Measurements from ENCODE around the gene NUDT6. TPM values are rescaled to one million over a fixed set of nuclear protein-coding genes. Genes with fewer than 3 reads are reported as not detected.

NUDT6 gene
- polyA plus RNA-seq, 1 of the 3 experiments (the other 2 are of a cell fraction), result 10.1 TPM

GRCh38 chr4:122857160-122857559 lies 65.2 kb downstream of the NUDT6 start:
- Histone ChIP-seq H3K27me3 (ENCODE audit: insufficient read depth) (no peaks in the 10 kb centered on the region), H3K79me2 (ENCODE audit: insufficient read depth) (peaks cover 100% of the 10 kb centered on the region), H3K36me3 (replicated peaks in 1 of 2; ENCODE audit: control insufficient read depth in 1 of 2, insufficient read depth in 2 of 2, low read length in 1 of 2) (peaks cover 7 to 21% of the 10 kb centered on the region in 2 experiments), H4K20me1 (ENCODE audit: insufficient read depth) (peaks cover 70% of the 10 kb centered on the region), H3K9ac (no peak overlapping the region), H3K9me3 (no peaks in the 10 kb centered on the region), H3F3A (replicated peaks; ENCODE audit: insufficient read depth) (peaks cover 22% of the 10 kb centered on the region), H2AFZ (ENCODE audit: low read depth) (no peak overlapping the region), H3K4me3 (ENCODE audit: low read depth in 2 of 2, low read length in 1 of 2) (no peak overlapping the region), H3K4me2 (no peak overlapping the region; the same call in 1 of the 2 replicates), H3K9me2 (no peaks in the 10 kb centered on the region), H3K27ac (ENCODE audit: low read depth in 2 of 2, low read length in 1 of 2) (peak overlapping the region in 1 of 2 experiments; percentile 9; a peak in 1 of 4 replicates), H3K4me1 (ENCODE audit: control insufficient read depth in 1 of 2, insufficient read depth in 2 of 2, low read depth in 1 of 2, low read length in 1 of 2) (peaks cover 4 to 10% of the 10 kb centered on the region in 2 experiments; a peak in 3 of 4 replicates)
- TF ChIP-seq IRF3 (IDR thresholded peaks at IDR 0.05; ENCODE audit: low read depth, low read length) (no peak), SIN3A (IDR thresholded peaks at IDR 0.05; ENCODE audit: borderline replicate concordance, low read depth, low read length) (no peak), EP300 (IDR thresholded peaks at IDR 0.05; ENCODE audit: borderline replicate concordance in 1 of 2, low read depth in 1 of 2, low read length in 1 of 2) (no peak), EZH2phosphoT487 (IDR thresholded peaks at IDR 0.05; ENCODE audit: borderline replicate concordance, low read depth) (no peak), SMC3 (IDR thresholded peaks at IDR 0.05; ENCODE audit: low read depth, low read length) (no peak), POLR2AphosphoS5 (IDR thresholded peaks at IDR 0.05; ENCODE audit: low read depth, low read length) (no peak), TAF1 (IDR thresholded peaks at IDR 0.05; ENCODE audit: borderline replicate concordance, low read depth, low read length) (no peak), YY1 (IDR thresholded peaks at IDR 0.05; ENCODE audit: low read depth) (no peak), RCOR1 (IDR thresholded peaks at IDR 0.05; ENCODE audit: low read length) (no peak), RFX5 (IDR thresholded peaks at IDR 0.05; ENCODE audit: low read length) (no peak), ZBTB33 (IDR thresholded peaks at IDR 0.05; ENCODE audit: borderline replicate concordance, low read depth) (no peak), MAX (IDR thresholded peaks at IDR 0.05; ENCODE audit: low read depth) (no peak)
- POLR2A ChIA-PET, result no interaction called here
- no peak for DNase-seq
- WGBS (ENCODE audit: low lambda C conversion rate), result 100% methylated on average over 2 of the region's 2 CpGs
- CTCF ChIA-PET, result interaction anchor here (1.2 to 1.4 kb wide), 2 partner anchors 57 to 99 kb away, joined by 3 read pairs; no protein-coding TSS in a partner anchor

GRCh38 chr4:122855353-122855890 lies 67.0 kb downstream of the NUDT6 start:
- H3K27ac ChIP-seq (ENCODE audit: low read depth in 2 of 2, low read length in 1 of 2), result no peak overlapping the region
- TF ChIP-seq JUND (IDR thresholded peaks at IDR 0.05), result no peak
- no peak for TF ChIP-seq RFX5 (IDR thresholded peaks at IDR 0.05; ENCODE audit: low read length)
- TF ChIP-seq POLR2AphosphoS5 (IDR thresholded peaks at IDR 0.05; ENCODE audit: low read depth, low read length), result no peak
- TF ChIP-seq SMC3 (IDR thresholded peaks at IDR 0.05; ENCODE audit: low read depth, low read length), result no peak
- TF ChIP-seq ZBTB33 (IDR thresholded peaks at IDR 0.05; ENCODE audit: borderline replicate concordance, low read depth), result no peak
- TF ChIP-seq NRF1 (IDR thresholded peaks at IDR 0.05; ENCODE audit: low read depth, low read length), result no peak
- TF ChIP-seq CHD2 (IDR thresholded peaks at IDR 0.05; ENCODE audit: low read length, partially characterized antibody), result no peak
- no peak for TF ChIP-seq ELF1 (IDR thresholded peaks at IDR 0.05)
- no peak for TF ChIP-seq PBX3 (IDR thresholded peaks at IDR 0.05)
- TF ChIP-seq YY1 (IDR thresholded peaks at IDR 0.05; ENCODE audit: low read depth), result no peak
- TF ChIP-seq GABPA (IDR thresholded peaks at IDR 0.05; ENCODE audit: low read depth), result no peak
- TF ChIP-seq MAX (IDR thresholded peaks at IDR 0.05; ENCODE audit: low read depth), result no peak
- TF ChIP-seq TCF12 (IDR thresholded peaks at IDR 0.05), result no peak
- no peak for TF ChIP-seq RAD21 (IDR thresholded peaks at IDR 0.05; ENCODE audit: low read length)
- TF ChIP-seq MEF2A (IDR thresholded peaks at IDR 0.05; ENCODE audit: borderline replicate concordance, low read depth), result no peak

More at GRCh38 chr4:122855353-122855890, 67.0 kb downstream of the NUDT6 start:
- ChIA-PET CTCF (interaction anchor here (1.1 to 1.6 kb wide), 2 partner anchors 28 to 59 kb away, joined by 3 to 5 read pairs; no protein-coding TSS in a partner anchor), POLR2A (no interaction called here)
- WGBS (ENCODE audit: low lambda C conversion rate), result 96% methylated on average over 2 of the region's 2 CpGs
- no peak overlapping the region for H2AFZ ChIP-seq (ENCODE audit: low read depth)
- H3K27me3 ChIP-seq (ENCODE audit: insufficient read depth), result no peaks in the 10 kb centered on the region
- no peak overlapping the region for H3K4me3 ChIP-seq (ENCODE audit: low read depth in 2 of 2, low read length in 1 of 2)
- no peak overlapping the region for H3K4me2 ChIP-seq
- no peaks in the 10 kb centered on the region for H3K9me3 ChIP-seq
- peaks cover 77% of the 10 kb centered on the region for H4K20me1 ChIP-seq (ENCODE audit: insufficient read depth)
- peaks cover 100% of the 10 kb centered on the region for H3K79me2 ChIP-seq (ENCODE audit: insufficient read depth)
- H3K36me3 ChIP-seq (replicated peaks in 1 of 2; ENCODE audit: control insufficient read depth in 1 of 2, insufficient read depth in 2 of 2, low read length in 1 of 2), result peaks cover 9 to 30% of the 10 kb centered on the region in 2 experiments
- peaks cover 22% of the 10 kb centered on the region for H3F3A ChIP-seq (replicated peaks; ENCODE audit: insufficient read depth)
- no peaks in the 10 kb centered on the region for H3K9me2 ChIP-seq
- no peak for DNase-seq
- H3K9ac ChIP-seq, result no peak overlapping the region
- peaks cover 4 to 10% of the 10 kb centered on the region in 2 experiments; a peak in 3 of 4 replicates for H3K4me1 ChIP-seq (ENCODE audit: control insufficient read depth in 1 of 2, insufficient read depth in 2 of 2, low read depth in 1 of 2, low read length in 1 of 2)

All from SK-N-SH (cell line).